ACC112 (cell line): ENCODE data around the gene USHBP1.

ENCODE experiments used
- H2AFZ ChIP-seq: fragments of 200-600 bp; sonication (generic); one replicate; pipeline ENCODE4 v1.6.0; 2017; ENCODE audit warnings: antibody characterized with exemption, low read length; ENCODE audit not compliant: unreplicated experiment
- H3K27ac ChIP-seq: fragments of 200-600 bp; sonication (generic); 2 replicates; pipeline ENCODE4 v1.5.1; 2014; ENCODE audit warnings: low read depth, mild to moderate bottlenecking, antibody characterized with exemption, low read length, moderate library complexity
- H3K27me3 ChIP-seq: fragments of 200-600 bp; sonication (generic); 2 replicates; pipeline ENCODE4 v1.6.1; 2014; ENCODE audit warnings: mild to moderate bottlenecking, antibody characterized with exemption, low read length, moderate library complexity, mixed read lengths; ENCODE audit not compliant: insufficient read depth
- H3K36me3 ChIP-seq: fragments of 200-600 bp; sonication (generic); 2 replicates; pipeline ENCODE4 v1.6.1; 2016; ENCODE audit warnings: mild to moderate bottlenecking, antibody characterized with exemption, low read length, moderate library complexity, mixed read lengths; ENCODE audit not compliant: insufficient read depth
- H3K4me1 ChIP-seq: fragments of 200-600 bp; sonication (generic); one replicate; pipeline ENCODE4 v1.6.1; 2016; ENCODE audit warnings: low read length, mixed read lengths; ENCODE audit not compliant: insufficient read depth, unreplicated experiment, control insufficient read depth
- H3K4me3 ChIP-seq: fragments of 200-600 bp; sonication (generic); 2 replicates; pipeline ENCODE4 v1.5.1; 2014; ENCODE audit warnings: mild to moderate bottlenecking, low read depth, low read length
- H3K79me2 ChIP-seq: fragments of 200-600 bp; sonication (generic); one replicate; pipeline ENCODE4 v1.6.0; 2016; ENCODE audit warnings: low read length; ENCODE audit not compliant: control insufficient read depth, unreplicated experiment, insufficient read depth

USHBP1 gene

DNA sequence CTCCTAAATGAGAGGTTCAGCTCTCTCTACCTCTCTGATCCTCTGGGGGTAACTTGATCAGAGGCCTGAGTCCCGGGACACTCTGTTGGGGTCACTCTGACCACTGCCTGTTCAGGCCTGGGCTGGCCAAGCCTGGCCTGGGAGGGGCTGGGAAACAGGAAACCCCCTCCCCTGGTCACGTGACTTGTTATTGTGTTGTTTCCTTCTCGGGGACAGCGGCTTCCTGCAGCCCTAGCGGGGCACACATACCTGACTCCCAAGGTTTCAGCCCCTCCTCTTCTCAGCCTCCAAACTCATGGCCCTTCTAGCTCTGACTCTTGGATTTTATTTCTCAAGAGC is at the start of gene USHBP1:
USHBP1 (minus strand) TSS at position 105 of the 339 bp plus-strand sequence. CDS start 446 bp downstream, outside the sequence.
- peaks cover 4% of the 10 kb centered on the region for H3K4me1 ChIP-seq
- H3K36me3 ChIP-seq: no peaks in the 10 kb centered on the region
- no peak within 1 kb of the TSS for H2AFZ ChIP-seq
- no peak within 1 kb of the TSS for H3K27ac ChIP-seq
- H3K79me2 ChIP-seq: peaks cover 13% of the 10 kb centered on the region
- H3K27me3 ChIP-seq: no peaks in the 10 kb centered on the region
- H3K4me3 ChIP-seq: no peak within 1 kb of the TSS

DNA sequence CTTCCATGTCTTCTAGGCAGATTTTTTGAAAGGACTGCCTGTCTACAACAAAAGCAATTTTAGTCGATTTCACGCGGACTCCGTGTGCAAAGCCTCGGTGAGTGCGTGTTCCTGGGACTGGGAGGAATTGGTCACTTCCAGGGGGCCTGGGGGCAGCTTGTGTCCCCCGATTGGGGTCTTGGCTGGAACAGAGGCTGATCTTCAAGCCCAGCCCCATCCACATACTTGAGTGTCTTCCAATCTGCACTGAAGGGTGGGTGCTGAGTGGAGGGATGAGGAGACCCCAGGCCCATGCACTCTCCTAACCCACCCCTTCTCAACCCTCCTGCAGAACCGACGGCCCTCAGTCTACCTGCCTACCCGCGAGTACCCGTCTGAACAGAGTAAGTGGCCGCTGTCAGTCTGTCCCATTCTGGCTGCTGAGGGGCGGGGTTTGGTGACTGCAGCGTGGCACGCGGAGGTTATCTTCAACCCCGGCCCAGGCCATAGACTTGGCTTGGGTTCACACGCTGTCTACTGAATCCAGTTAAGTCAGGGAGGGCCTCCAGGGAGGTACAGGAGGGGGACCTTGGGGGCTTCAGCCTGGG is 49.6 kb upstream of the USHBP1 start:
- no peaks in the 10 kb centered on the region for H3K27me3 ChIP-seq
- H3K4me1 ChIP-seq: peaks cover 23% of the 10 kb centered on the region
- H3K4me3 ChIP-seq: no peak overlapping the region
- H3K36me3 ChIP-seq: no peaks in the 10 kb centered on the region
- no peak overlapping the region for H3K27ac ChIP-seq
- H2AFZ ChIP-seq: no peak overlapping the region
- peaks cover 35% of the 10 kb centered on the region for H3K79me2 ChIP-seq

DNA sequence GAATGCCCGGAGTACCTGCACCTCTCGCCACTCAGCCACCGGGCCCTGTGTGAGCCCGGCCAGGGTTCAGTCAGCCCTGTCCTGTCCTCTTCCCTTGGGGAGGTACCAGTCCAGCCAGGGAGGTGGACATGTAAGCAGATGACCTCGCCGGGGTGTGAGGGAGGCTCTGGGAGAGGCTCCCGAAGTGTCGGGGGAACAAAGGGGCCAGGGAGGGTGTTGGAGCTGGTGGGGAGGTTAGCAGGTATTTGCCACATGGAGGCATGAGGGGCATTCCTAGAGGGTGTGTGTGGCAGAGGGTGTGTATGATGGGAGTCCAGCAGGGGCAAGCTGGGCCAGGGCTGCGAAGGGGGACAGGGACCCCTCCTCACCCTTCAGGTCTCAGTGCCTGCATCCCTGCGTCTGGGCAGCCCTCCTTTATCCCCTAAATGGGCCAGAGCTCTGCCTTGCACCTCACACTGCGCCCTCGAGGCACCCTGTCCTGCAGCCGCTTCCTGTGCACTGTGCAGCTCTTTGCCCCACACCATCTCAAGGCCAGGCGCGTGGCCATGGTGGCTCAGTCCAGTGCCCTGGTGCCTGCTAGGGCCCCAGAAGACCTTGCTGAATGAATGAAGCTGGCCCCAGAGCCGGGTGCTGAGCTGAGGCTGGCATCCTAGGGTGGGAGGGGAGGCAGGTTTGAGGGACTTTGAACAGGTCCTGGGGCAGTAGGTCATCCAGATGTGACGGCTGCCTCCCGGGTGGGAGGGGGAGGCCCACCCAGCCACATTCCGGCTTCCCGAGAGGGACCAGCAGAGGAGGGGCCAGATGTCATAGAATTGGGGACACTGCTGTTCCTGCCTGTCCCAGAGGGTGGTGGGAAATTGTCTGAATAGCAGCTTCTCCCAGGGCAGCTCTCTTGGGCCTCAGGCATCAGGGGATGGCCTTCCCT is 47.9 kb upstream of the USHBP1 start:
- Histone ChIP-seq H2AFZ (no peak overlapping the region), H3K36me3 (no peaks in the 10 kb centered on the region), H3K4me1 (peaks cover 23% of the 10 kb centered on the region), H3K79me2 (peaks cover 37% of the 10 kb centered on the region), H3K27me3 (no peaks in the 10 kb centered on the region), H3K27ac (peak overlapping the region; percentile 70), H3K4me3 (peak overlapping the region; percentile 22; the same call in 1 of the 2 replicates)

DNA sequence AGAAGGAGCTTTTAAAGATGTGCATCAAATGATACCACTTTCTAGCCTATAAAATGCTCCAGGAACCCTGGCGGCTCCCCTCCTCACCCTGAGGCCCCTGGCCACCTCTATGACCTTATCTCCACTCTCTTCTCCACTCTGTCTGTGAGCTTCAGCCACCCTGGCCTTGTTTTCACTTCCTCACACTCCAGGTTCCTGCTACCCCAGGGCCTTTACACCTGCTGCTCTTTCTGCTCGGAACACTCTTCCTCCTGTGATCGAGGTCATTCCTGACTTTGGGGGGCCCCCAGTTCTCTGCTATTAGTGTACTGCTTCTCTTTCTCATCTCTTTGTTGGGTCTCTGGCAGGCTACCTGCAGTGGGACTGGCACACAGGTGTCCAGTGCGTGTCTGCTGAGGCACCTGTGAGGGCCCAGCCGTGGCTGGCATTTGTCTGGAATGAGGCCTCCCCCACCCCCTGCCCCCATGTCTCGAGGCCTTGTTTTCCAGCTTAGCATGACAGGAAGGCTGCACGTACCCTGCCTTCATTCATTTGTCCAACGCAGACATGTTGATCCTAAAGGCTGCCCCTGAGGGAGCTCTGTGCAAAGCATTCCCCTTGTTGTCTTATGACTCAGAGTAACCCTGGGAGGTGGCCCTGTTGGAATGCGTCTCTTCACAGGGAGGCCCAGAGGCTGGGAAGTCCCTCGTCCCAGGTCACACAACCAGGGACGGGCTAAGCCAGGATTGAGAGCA is 47.1 kb upstream of the USHBP1 start:
- H3K36me3 ChIP-seq: no peaks in the 10 kb centered on the region
- H3K27me3 ChIP-seq: no peaks in the 10 kb centered on the region
- H2AFZ ChIP-seq: no peak overlapping the region
- H3K27ac ChIP-seq: peak overlapping the region; percentile 70
- peaks cover 37% of the 10 kb centered on the region for H3K79me2 ChIP-seq
- peak overlapping the region; percentile 22; the same call in 1 of the 2 replicates for H3K4me3 ChIP-seq
- peaks cover 26% of the 10 kb centered on the region for H3K4me1 ChIP-seq

DNA sequence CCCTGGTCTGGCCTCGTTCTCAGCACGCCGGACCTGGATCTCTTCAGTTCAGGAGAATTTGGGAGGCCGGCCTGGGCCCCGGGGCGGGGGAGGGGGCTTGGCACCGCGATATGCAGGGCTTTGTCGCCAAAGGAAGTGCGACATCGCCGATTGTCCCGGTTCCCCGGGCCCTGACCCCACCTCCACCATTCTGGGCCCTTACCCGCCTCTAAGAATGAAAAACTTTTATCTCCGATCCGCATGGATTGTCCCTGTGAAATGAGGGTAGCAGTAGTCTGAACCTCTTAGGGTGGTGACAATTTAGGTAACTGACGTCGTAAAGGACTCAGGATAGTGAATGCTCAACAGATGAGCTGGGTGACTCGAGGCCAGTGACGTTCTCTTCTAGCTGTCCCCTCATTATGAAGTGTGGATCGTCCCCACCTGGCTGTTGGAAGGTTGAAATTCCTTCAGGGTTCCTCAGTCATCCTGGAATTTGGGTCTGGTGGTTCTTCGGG is 45.5 kb upstream of the USHBP1 start:
- H3K79me2 ChIP-seq: peaks cover 37% of the 10 kb centered on the region

GRCh38 chr19:17309198-17309964 is 44.8 kb upstream of the USHBP1 start, which contains the start of gene DDA1:
Gene DDA1 (plus strand): TSS chr19:17309563. CDS start chr19:17309655, 92 bp downstream.
- no peak within 1 kb of the TSS for H2AFZ ChIP-seq
- H3K79me2 ChIP-seq: peaks cover 37% of the 10 kb centered on the region
- H3K36me3 ChIP-seq: no peaks in the 10 kb centered on the region
- H3K4me3 ChIP-seq: peak within 1 kb of the TSS; percentile 88
- H3K27me3 ChIP-seq: no peaks in the 10 kb centered on the region
- H3K4me1 ChIP-seq: peaks cover 34% of the 10 kb centered on the region
- H3K27ac ChIP-seq: peak within 1 kb of the TSS; percentile 52

More for the DNA sequence above, 45.5 kb upstream of the USHBP1 start:
- peak overlapping the region; percentile 52 for H3K27ac ChIP-seq
- no peaks in the 10 kb centered on the region for H3K36me3 ChIP-seq
- peaks cover 28% of the 10 kb centered on the region for H3K4me1 ChIP-seq
- H3K4me3 ChIP-seq: peak overlapping the region; percentile 88
- no peak overlapping the region for H2AFZ ChIP-seq
- H3K27me3 ChIP-seq: no peaks in the 10 kb centered on the region

GRCh38 chr19:17307876-17308377 is 43.4 kb upstream of the USHBP1 start:
- H3K79me2 ChIP-seq: peaks cover 34% of the 10 kb centered on the region
- H3K4me3 ChIP-seq: no peak overlapping the region
- H3K27me3 ChIP-seq: no peaks in the 10 kb centered on the region
- H2AFZ ChIP-seq: no peak overlapping the region
- no peak overlapping the region for H3K27ac ChIP-seq
- peaks cover 39% of the 10 kb centered on the region for H3K4me1 ChIP-seq
- H3K36me3 ChIP-seq: no peaks in the 10 kb centered on the region

GRCh38 chr19:17306285-17306714 is 41.8 kb upstream of the USHBP1 start:
- peaks cover 29% of the 10 kb centered on the region for H3K4me1 ChIP-seq
- H2AFZ ChIP-seq: peak overlapping the region; percentile 95
- H3K79me2 ChIP-seq: peaks cover 20% of the 10 kb centered on the region
- H3K27me3 ChIP-seq: no peaks in the 10 kb centered on the region
- peak overlapping the region; percentile 72; the same call in 1 of the 2 replicates for H3K27ac ChIP-seq
- H3K4me3 ChIP-seq: peak overlapping the region; percentile 99
- H3K36me3 ChIP-seq: no peaks in the 10 kb centered on the region

DNA sequence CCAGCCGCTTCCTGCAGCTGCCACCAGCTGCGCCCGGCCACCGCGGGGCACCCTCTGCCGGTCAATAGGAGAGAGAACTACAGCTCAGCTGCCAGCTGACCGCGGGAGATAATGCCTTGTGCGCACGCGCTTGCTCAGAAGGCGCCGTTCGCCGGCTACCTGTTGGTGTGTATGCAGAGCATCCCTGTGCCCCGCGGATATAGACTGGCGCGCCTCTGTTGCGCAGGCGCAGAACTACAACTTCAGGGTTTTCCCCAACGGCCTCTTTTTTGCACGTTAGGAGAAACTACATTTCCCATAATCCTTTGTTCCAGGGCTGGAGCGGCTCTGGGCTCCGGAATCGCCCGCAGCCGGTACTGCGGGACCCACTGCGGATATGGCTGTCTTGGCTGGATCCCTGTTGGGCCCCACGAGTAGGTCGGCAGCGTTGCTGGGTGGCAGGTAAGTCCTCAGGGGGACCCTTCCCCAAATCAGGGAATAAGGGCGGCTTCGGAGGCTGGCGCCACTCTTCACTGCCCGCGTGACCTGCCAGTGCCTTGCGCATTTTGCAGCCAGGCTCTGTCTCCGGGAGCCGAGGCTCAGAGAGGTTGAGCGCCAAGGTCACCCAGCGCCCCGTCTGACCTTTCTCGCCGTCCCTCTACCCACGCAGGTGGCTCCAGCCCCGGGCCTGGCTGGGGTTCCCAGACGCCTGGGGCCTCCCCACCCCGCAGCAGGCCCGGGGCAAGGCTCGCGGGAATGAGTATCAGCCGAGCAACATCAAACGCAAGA is 41.2 kb upstream of the USHBP1 start, which contains the start of gene MRPL34:
MRPL34 (plus strand) TSS at position 356 of the 768 bp plus-strand sequence; CDS start at position 377, 21 bp downstream.
- Histone ChIP-seq H2AFZ (peak within 1 kb of the TSS; percentile 95), H3K79me2 (peaks cover 14% of the 10 kb centered on the region), H3K4me3 (peak within 1 kb of the TSS; percentile 99), H3K27me3 (no peaks in the 10 kb centered on the region), H3K36me3 (no peaks in the 10 kb centered on the region), H3K27ac (peak within 1 kb of the TSS; percentile 72; the same call in 1 of the 2 replicates), H3K4me1 (peaks cover 26% of the 10 kb centered on the region)
